A549 (cell line): Measurements from ENCODE around the gene ANO2. TPM values are rescaled to one million over a fixed set of nuclear protein-coding genes. Genes with fewer than 3 reads are reported as not detected.
"Not testable (repeated sequence)": the region's sequence is repeated elsewhere in the genome, so short reads cannot be mapped to it uniquely, and the experiment has no call there.

Source experiments
- ATAC-seq, 2 experiments: fragments of 200-7000 bp in 1 of 2; fragments of >200 bp in 1 of 2; cut with Nextera tagmentation in 1 of 2; cut with Tn5 transposase in 1 of 2; 3 replicates each; pipeline versions ENCODE4 v1.8.0 to v1.9.1; 2018 to 2020; ENCODE audit warnings: mild to moderate bottlenecking in 1 of 2, moderate library complexity in 1 of 2
- CTCF ChIA-PET: fragments of 300-600 bp; sonication (Branson Sonifier 250); formaldehyde crosslinking; extraction: SDS; loops from one replicate; lab custom pipeline; 2021; ENCODE audit warnings: antibody characterized with exemption, inconsistent platforms; lab: Yijun Ruan, JAX
- POLR2A ChIA-PET: fragments of 350-600 bp; formaldehyde crosslinking; extraction: SDS; loops from one replicate; lab custom pipeline; 2021; ENCODE audit warnings: antibody characterized with exemption, inconsistent platforms; lab: Yijun Ruan, JAX
- DNase-seq, 2 experiments: peaks; one replicate each; pipeline versions ENCODE4 v3.0.0 to v3.0.0-alpha.2; 2011 to 2016; ENCODE audit warnings: low read depth in 1 of 2, low spot score in 1 of 2
- FAIRE-seq: peaks from 2 replicates; lab custom pipeline; 2011; peaks lifted over from hg19 to GRCh38; lab: Jason Lieb, UNC
- H3K27ac ChIP-seq, 2 experiments: fragments of >200 bp; sonication (Bioruptor Twin); formaldehyde crosslinking; 3 replicates each; pipeline ENCODE4 v1.5.1; 2016 to 2017
- H3K4me1 ChIP-seq: fragments of >200 bp; sonication (Bioruptor Twin); formaldehyde crosslinking; 3 replicates; pipeline ENCODE4 v1.6.1; 2016
- H3K4me2 ChIP-seq: fragments of >200 bp; sonication (Bioruptor Twin); formaldehyde crosslinking; 3 replicates; pipeline ENCODE4 v1.6.1; 2016
- H3K4me3 ChIP-seq: fragments of >200 bp; sonication (Bioruptor Twin); formaldehyde crosslinking; 3 replicates; pipeline ENCODE4 v1.5.1; 2016
- H3K9me3 ChIP-seq: fragments of >200 bp; sonication (Bioruptor Twin); formaldehyde crosslinking; 3 replicates; pipeline ENCODE4 v1.6.1; 2016
- CBX8 ChIP-seq: fragments of 200-600 bp; sonication (generic); IDR thresholded peaks from 2 replicates; pipeline ENCODE4 v1.6.1; 2016
- CEBPB ChIP-seq, 2 experiments: fragments of >200 bp in 1 of 2; sonication (Bioruptor Twin) in 1 of 2; formaldehyde crosslinking in 1 of 2; IDR thresholded peaks; 2 replicates each; pipeline ENCODE4 v1.6.1; 2012 to 2016
- CHD2 ChIP-seq: fragments of 150-350 bp; IDR thresholded peaks from 2 replicates; pipeline ENCODE4 v1.6.1; 2014; ENCODE audit warnings: low read length; ENCODE audit not compliant: partially characterized antibody
- CTCF ChIP-seq: fragments of >200 bp; sonication (Bioruptor Twin); formaldehyde crosslinking; IDR thresholded peaks from 3 replicates; pipeline ENCODE4 v1.5.1; 2016
- ELK1 ChIP-seq: fragments of 150-350 bp; IDR thresholded peaks from 2 replicates; pipeline ENCODE4 v1.6.1; 2014; ENCODE audit warnings: low read depth, mild to moderate bottlenecking, low read length
- FOSB ChIP-seq: fragments of 250-450 bp; sonication (Bioruptor Pico); IDR thresholded peaks from 2 replicates; pipeline ENCODE4 v1.5.0; 2020; ENCODE audit warnings: mild to moderate bottlenecking, moderate library complexity
- FOXS1 ChIP-seq: fragments of 250-450 bp; sonication (Bioruptor Pico); IDR thresholded peaks from 2 replicates; pipeline ENCODE4 v1.5.0; 2020; ENCODE audit warnings: mild to moderate bottlenecking, moderate library complexity
- HEYL ChIP-seq: fragments of 250-450 bp; sonication (Bioruptor Pico); IDR thresholded peaks from 2 replicates; pipeline ENCODE4 v1.8.0; 2021; ENCODE audit warnings: mild to moderate bottlenecking, moderate library complexity
- HMGXB4 ChIP-seq: fragments of 250-450 bp; sonication (Bioruptor Pico); IDR thresholded peaks from 2 replicates; pipeline ENCODE4 v1.5.0; 2021; ENCODE audit warnings: mild to moderate bottlenecking, moderate library complexity, borderline replicate concordance
- HOXB13 ChIP-seq: fragments of 250-450 bp; sonication (Bioruptor Pico); IDR thresholded peaks from 2 replicates; pipeline ENCODE4 v1.5.0; 2020; ENCODE audit warnings: low read depth, mild to moderate bottlenecking, moderate library complexity
- HOXB5 ChIP-seq: fragments of 250-450 bp; sonication (Bioruptor Pico); IDR thresholded peaks from 2 replicates; pipeline ENCODE4 v1.5.0; 2020; ENCODE audit warnings: mild to moderate bottlenecking, moderate library complexity
- JUN ChIP-seq, 2 experiments: fragments of >200 bp; sonication (Bioruptor Twin); formaldehyde crosslinking; IDR thresholded peaks; 2 replicates in 1 of 2; 3 replicates in 1 of 2; pipeline ENCODE4 v1.6.1; 2016 to 2017
- JUNB ChIP-seq: fragments of >200 bp; sonication (Bioruptor Twin); formaldehyde crosslinking; IDR thresholded peaks from 2 replicates; pipeline ENCODE4 v1.6.1; 2016
- KDM1A ChIP-seq: fragments of 200-600 bp; sonication (generic); IDR thresholded peaks from 2 replicates; pipeline ENCODE4 v1.6.1; 2016; ENCODE audit warnings: low read depth, mild to moderate bottlenecking
- MAX ChIP-seq: IDR thresholded peaks from 2 replicates; pipeline ENCODE4 v1.6.1; 2012
- MAZ ChIP-seq: fragments of 150-350 bp; IDR thresholded peaks from 2 replicates; pipeline ENCODE4 v1.6.1; 2014; ENCODE audit warnings: antibody characterized with exemption, low read depth, low read length, borderline replicate concordance
- MYC ChIP-seq: IDR thresholded peaks from 2 replicates; pipeline ENCODE4 v1.6.1; 2012; ENCODE audit warnings: mild to moderate bottlenecking, inconsistent platforms, low read length, improper control_type of control experiment, borderline replicate concordance
- NPAS2 ChIP-seq: fragments of 250-450 bp; sonication (Bioruptor Pico); IDR thresholded peaks from 2 replicates; pipeline ENCODE4 v1.8.0; 2022; ENCODE audit warnings: mild to moderate bottlenecking, moderate library complexity, borderline replicate concordance
- NR3C1 ChIP-seq: fragments of >200 bp; sonication (Bioruptor Twin); formaldehyde crosslinking; IDR thresholded peaks from 3 replicates; pipeline ENCODE4 v1.6.1; 2017
- POLR2AphosphoS2 ChIP-seq: conservative IDR thresholded peaks from 2 replicates; pipeline ENCODE4 v1.6.1; 2012; ENCODE audit warnings: low read length, improper control_type of control experiment, inconsistent platforms
- RAD21 ChIP-seq, 2 experiments: fragments of >200 bp in 1 of 2; sonication (Bioruptor Twin) in 1 of 2; formaldehyde crosslinking in 1 of 2; IDR thresholded peaks in 1 of 2; conservative IDR thresholded peaks in 1 of 2; 2 replicates in 1 of 2; 3 replicates in 1 of 2; pipeline ENCODE4 v1.6.1; 2012 to 2018; ENCODE audit warnings: inconsistent platforms in 1 of 2
- RNF2 ChIP-seq: fragments of 200-600 bp; sonication (generic); IDR thresholded peaks from 2 replicates; pipeline ENCODE4 v1.6.1; 2016; ENCODE audit warnings: low read depth, mild to moderate bottlenecking, antibody characterized with exemption, moderate library complexity, borderline replicate concordance
- SMC3 ChIP-seq: fragments of >200 bp; sonication (Bioruptor Twin); formaldehyde crosslinking; IDR thresholded peaks from 3 replicates; pipeline ENCODE4 v1.6.1; 2018; ENCODE audit warnings: inconsistent platforms
- SREBF2 ChIP-seq: fragments of 450-650 bp; IDR thresholded peaks from 2 replicates; pipeline ENCODE4 v1.6.1; 2014; ENCODE audit warnings: mild to moderate bottlenecking, moderate library complexity
- USF2 ChIP-seq: fragments of 450-650 bp; IDR thresholded peaks from 2 replicates; pipeline ENCODE4 v1.6.1; 2014; ENCODE audit warnings: antibody characterized with exemption
- ZC3H11A ChIP-seq: fragments of 450-650 bp; IDR thresholded peaks from 2 replicates; pipeline ENCODE4 v1.6.1; 2014; ENCODE audit warnings: antibody characterized with exemption, mild to moderate bottlenecking
- ZFP36 ChIP-seq: fragments of 450-650 bp; IDR thresholded peaks from 2 replicates; pipeline ENCODE4 v1.6.1; 2014; ENCODE audit warnings: borderline replicate concordance; ENCODE audit not compliant: partially characterized antibody
- ZNF302 ChIP-seq: fragments of 250-450 bp; sonication (Bioruptor Pico); IDR thresholded peaks from 2 replicates; pipeline ENCODE4 v1.9.0; 2021; ENCODE audit warnings: inconsistent platforms, mild to moderate bottlenecking, moderate library complexity
- WGBS: methylation state at CpG from one replicate; pipeline ENCODE4 v1.1.6; 2017; ENCODE audit errors: missing lambda C conversion rate; 5-methylcytosine and 5-hydroxymethylcytosine counted together
- polyA plus RNA-seq, 4 experiments: library from polyadenylated mRNA; depleted of rRNA in 3 of 4; stranded (reverse); fragments of >200 nt; fragmentation: RNase III in 1 of 4; extraction: RNeasy Plus Mini Kit Qiagen cat#74134 plus additional on column Dnase treatment in 1 of 4; gene quantifications; 2 replicates in 3 of 4; 3 replicates in 1 of 4; pipeline ENCODE4 v1.2.3, GENCODE V29; 2011 to 2017

Gene ANO2
- polyA plus RNA-seq, 2 of the 4 experiments (the other 2 are of a cell fraction) = not detected

GRCh38 chr12:5888816-5889315 is 56.2 kb downstream of the ANO2 start:
- ATAC-seq = no peak

GRCh38 chr12:5887819-5888218 is 57.2 kb downstream of the ANO2 start:
- H3K4me2 ChIP-seq, H3K27ac ChIP-seq, H3K4me3 ChIP-seq, POLR2A ChIA-PET, FAIRE-seq, ATAC-seq, H3K9me3 ChIP-seq, DNase-seq, H3K4me1 ChIP-seq: not testable (repeated sequence)
- WGBS = 49% methylated on average over 16 of the region's 16 CpGs
- CTCF ChIA-PET = interaction anchor here (1.0 kb wide), 1 partner anchor 9 kb away, joined by 8 read pairs; no protein-coding TSS in a partner anchor

More at GRCh38 chr12:5888816-5889315, 56.2 kb downstream of the ANO2 start:
- H3K4me2 ChIP-seq = no peak overlapping the region
- no peak for FAIRE-seq
- TF ChIP-seq ELK1 (no peak), HEYL (CRISPR knock-in tag) (no peak), CHD2 (no peak), ZFP36 (no peak), SMC3 (no peak), HOXB5 (CRISPR knock-in tag) (no peak), CEBPB (IDR thresholded peaks at IDR 0.05) (no peak), USF2 (no peak), HOXB13 (CRISPR knock-in tag) (no peak), NR3C1 (no peak), RNF2 (no peak), MAX (no peak), ZNF302 (CRISPR knock-in tag) (no peak), MYC (no peak), FOXS1 (CRISPR knock-in tag) (no peak), CTCF (no peak), MAZ (no peak), NPAS2 (CRISPR knock-in tag) (no peak), RAD21 (conservative IDR thresholded peaks at IDR 0.05 in 1 of 2, IDR thresholded peaks at IDR 0.05 in 1 of 2) (no peak)
- H3K4me3 ChIP-seq = no peak overlapping the region
- no peak for DNase-seq
- POLR2A ChIA-PET = no interaction called here
- no peaks in the 10 kb centered on the region for H3K9me3 ChIP-seq
- no peaks in the 10 kb centered on the region for H3K4me1 ChIP-seq
- 28% methylated on average over 6 of the region's 26 CpGs for WGBS
- CTCF ChIA-PET = no interaction called here
- H3K27ac ChIP-seq = no peak overlapping the region

GRCh38 chr12:5884866-5885265 is 60.2 kb downstream of the ANO2 start:
- POLR2A ChIA-PET = no interaction called here
- Histone ChIP-seq H3K4me1 (no peaks in the 10 kb centered on the region), H3K4me3 (no peak overlapping the region), H3K27ac (no peak overlapping the region), H3K4me2 (no peak overlapping the region), H3K9me3 (no peaks in the 10 kb centered on the region)
- CTCF ChIA-PET = no interaction called here
- TF ChIP-seq POLR2AphosphoS2 = no peak
- no peak for TF ChIP-seq ZC3H11A
- TF ChIP-seq HMGXB4 (CRISPR knock-in tag) = no peak
- TF ChIP-seq HOXB13 (CRISPR knock-in tag) = no peak
- no peak for TF ChIP-seq JUNB
- no peak for TF ChIP-seq FOSB
- TF ChIP-seq RAD21 (conservative IDR thresholded peaks at IDR 0.05 in 1 of 2, IDR thresholded peaks at IDR 0.05 in 1 of 2) = no peak
- TF ChIP-seq JUN (IDR thresholded peaks at IDR 0.05) = no peak
- no peak for TF ChIP-seq KDM1A
- TF ChIP-seq CBX8 = no peak
- no peak for TF ChIP-seq HOXB5 (CRISPR knock-in tag)
- TF ChIP-seq SREBF2 = no peak
- WGBS = 2% methylated on average over 3 of the region's 3 CpGs
- FAIRE-seq = no peak
- no peak for ATAC-seq
- DNase-seq = no peak
